Measurements from ENCODE around the gene ISCU.
A peak's percentile ranks its signal among the peaks of the same experiment; 100 is the strongest.
"Not testable (repeated sequence)": the region's sequence is repeated elsewhere in the genome, so short reads cannot be mapped to it uniquely, and the experiment has no call there.

The ISCU gene

GRCh38 chr12:108616941-108617858 lies 54.8 kb downstream of the ISCU start:
- Histone ChIP-seq H3K9ac (peak overlapping the region; percentile 5 to 66 (median 50); a peak in 19 of 22 replicates), H3K4me3 (peak overlapping the region in 2 of 10 experiments; percentile 23 to 40; a peak in 1 of 20 replicates), H3K27ac (peak overlapping the region; percentile 45 to 81 (median 76); a peak in 21 of 22 replicates), H3K4me1 (peaks cover 37 to 91% (median 58%) of the 10 kb centered on the region in 10 experiments), H4K20me1 (no peaks in the 10 kb centered on the region), H3K36me3 (peaks cover 0 to 9% (median 0%) of the 10 kb centered on the region in 11 experiments; a peak in 3 of 22 replicates), H3K27me3 (no peaks in the 10 kb centered on the region), H3K4me2 (peak overlapping the region; percentile 58 to 87 (median 79)), H3K9me3 (replicated peaks in 1 of 11) (peaks cover 9 to 15% (median 13%) of the 10 kb centered on the region in 11 experiments)
- TF ChIP-seq Cebpa-rat (IDR thresholded peaks at IDR 0.05): peak in 6 of 11 experiments; percentile 18 to 57 (median 42); a peak in 4 of 22 replicates

- Histone ChIP-seq H3K4me3 (no peak overlapping the region), H3K4me2 (peak overlapping the region in 10 of 11 experiments; percentile 58 to 87 (median 80); a peak in 18 of 22 replicates), H4K20me1 (no peaks in the 10 kb centered on the region), H3K4me1 (peaks cover 41 to 90% (median 57%) of the 10 kb centered on the region in 10 experiments), H3K9me3 (replicated peaks in 1 of 11) (peaks cover 9 to 21% (median 14%) of the 10 kb centered on the region in 11 experiments), H3K27me3 (no peaks in the 10 kb centered on the region), H3K27ac (peak overlapping the region in 6 of 11 experiments; percentile 19 to 81 (median 76); a peak in 5 of 22 replicates), H3K9ac (peak overlapping the region in 5 of 11 experiments; percentile 2 to 64 (median 15); a peak in 6 of 22 replicates), H3K36me3 (peaks cover 0 to 16% (median 0%) of the 10 kb centered on the region in 11 experiments; a peak in 10 of 22 replicates)
- no peak for TF ChIP-seq Cebpa-rat (IDR thresholded peaks at IDR 0.05)
Observed at GRCh38 chr12:108618079-108618952, 55.9 kb downstream of the ISCU start.

GRCh38 chr12:108618953-108619274 lies 56.5 kb downstream of the ISCU start:
- Histone ChIP-seq H3K4me1 (peaks cover 39 to 84% (median 51%) of the 10 kb centered on the region in 10 experiments), H3K9me3 (replicated peaks in 1 of 11) (peaks cover 9 to 27% (median 14%) of the 10 kb centered on the region in 11 experiments), H3K36me3 (peaks cover 0 to 22% (median 0%) of the 10 kb centered on the region in 11 experiments; a peak in 10 of 22 replicates), H3K27ac (peak overlapping the region in 1 of 11 experiments; percentile 81; a peak in 1 of 22 replicates), H3K4me2 (peak overlapping the region in 3 of 11 experiments; percentile 64 to 87 (median 81); a peak in 3 of 22 replicates), H3K9ac (peak overlapping the region in 3 of 11 experiments; percentile 2 to 64 (median 18); a peak in 3 of 22 replicates)
- not testable (repeated sequence) for H4K20me1 ChIP-seq, H3K27me3 ChIP-seq, H3K4me3 ChIP-seq
